GM19239 (cell line): ENCODE measurements around the gene SLC8A2.

ENCODE experiments used
- DNase-seq: peaks from one replicate; pipeline ENCODE4 v3.0.0; 2011; ENCODE audit warnings: low spot score; ENCODE audit not compliant: insufficient read length
- FAIRE-seq: peaks from 2 replicates; lab custom pipeline; 2011; peaks lifted over from hg19 to GRCh38; lab: Jason Lieb, UNC

SLC8A2 gene

GRCh38 chr19:47467914-47468313 is 3.8 kb downstream of the SLC8A2 start:
- no peak for DNase-seq
- no peak for FAIRE-seq

- DNase-seq (no peak), FAIRE-seq (no peak)
Measured at GRCh38 chr19:47465957-47466356, 5.7 kb downstream of the SLC8A2 start.

GRCh38 chr19:47464675-47465419 is 6.8 kb downstream of the SLC8A2 start:
- FAIRE-seq (no peak), DNase-seq (no peak)

- no peak for FAIRE-seq
Measured at GRCh38 chr19:47461876-47462275, 9.8 kb downstream of the SLC8A2 start.

GRCh38 chr19:47459477-47459876 is 12.2 kb downstream of the SLC8A2 start:
- DNase-seq (no peak), FAIRE-seq (no peak)

More at GRCh38 chr19:47461876-47462275, 9.8 kb downstream of the SLC8A2 start:
- DNase-seq: no peak

GRCh38 chr19:47458672-47459071 is 13.0 kb downstream of the SLC8A2 start:
- DNase-seq (no peak), FAIRE-seq (no peak)

GRCh38 chr19:47456721-47457474 is 14.8 kb downstream of the SLC8A2 start:
- DNase-seq (no peak), FAIRE-seq (no peak)

GRCh38 chr19:47450478-47450877 is 21.2 kb downstream of the SLC8A2 start:
- DNase-seq (no peak), FAIRE-seq (no peak)

GRCh38 chr19:47448360-47448727 is 23.3 kb downstream of the SLC8A2 start:
- no peak for DNase-seq
- no peak for FAIRE-seq

GRCh38 chr19:47447470-47448359 is 24.0 kb downstream of the SLC8A2 start:
- DNase-seq (no peak), FAIRE-seq (no peak)

- DNase-seq (no peak), FAIRE-seq (no peak)
Measured at GRCh38 chr19:47446534-47447469, 24.9 kb downstream of the SLC8A2 start.

GRCh38 chr19:47445937-47446402 is 25.7 kb downstream of the SLC8A2 start:
- FAIRE-seq: no peak
- DNase-seq: no peak

GRCh38 chr19:47445527-47445926 is 26.2 kb downstream of the SLC8A2 start:
- FAIRE-seq (no peak), DNase-seq (no peak)

GRCh38 chr19:47444388-47444821 is 27.3 kb downstream of the SLC8A2 start:
- no peak for FAIRE-seq

GRCh38 chr19:47443331-47443730 is 28.4 kb downstream of the SLC8A2 start:
- no peak for FAIRE-seq

More at GRCh38 chr19:47444388-47444821, 27.3 kb downstream of the SLC8A2 start:
- DNase-seq: no peak

GRCh38 chr19:47438793-47439220 is 32.9 kb downstream of the SLC8A2 start:
- FAIRE-seq: no peak
- DNase-seq: no peak

More at GRCh38 chr19:47443331-47443730, 28.4 kb downstream of the SLC8A2 start:
- no peak for DNase-seq

- DNase-seq: no peak
Measured at GRCh38 chr19:47437500-47437899, 34.2 kb downstream of the SLC8A2 start.

GRCh38 chr19:47436712-47437401 is 34.8 kb downstream of the SLC8A2 start:
- FAIRE-seq (peak; percentile 90), DNase-seq (peak; percentile 86)

More at GRCh38 chr19:47437500-47437899, 34.2 kb downstream of the SLC8A2 start:
- FAIRE-seq: no peak
